Nephron progenitor cell (in vitro differentiated cells): Measurements from ENCODE around the gene CDC20.

Experiments
- DNase-seq: peaks from one replicate; pipeline ENCODE4 v3.0.0; 2021
- H3K27ac Mint-ChIP-seq: 2 replicates; pipeline ENCODE4 v1.8.0; 2021; ENCODE audit warnings: mild to moderate bottlenecking, moderate library complexity, mixed read lengths
- H3K27me3 Mint-ChIP-seq: 2 replicates; pipeline ENCODE4 v1.8.0; 2021; ENCODE audit warnings: mild to moderate bottlenecking, low read depth, mixed read lengths; ENCODE audit not compliant: poor library complexity
- H3K36me3 Mint-ChIP-seq: 2 replicates; pipeline ENCODE4 v1.8.0; 2021; ENCODE audit warnings: low read depth, mixed read lengths
- H3K4me1 Mint-ChIP-seq: 2 replicates; pipeline ENCODE4 v1.8.0; 2021; ENCODE audit warnings: mixed read lengths
- H3K4me3 Mint-ChIP-seq: 2 replicates; pipeline ENCODE4 v1.8.0; 2021; ENCODE audit warnings: mild to moderate bottlenecking, moderate library complexity, mixed read lengths
- H3K9me3 Mint-ChIP-seq: 2 replicates; pipeline ENCODE4 v1.8.0; 2021; ENCODE audit warnings: mild to moderate bottlenecking, moderate library complexity, mixed read lengths
- CTCF ChIP-seq: fragments of 200-600 bp; sonication (generic); IDR thresholded peaks from 2 replicates; pipeline ENCODE4 v1.5.0; 2021; ENCODE audit warnings: antibody characterized with exemption

CDC20 gene

GRCh38 chr1:43344267-43344850 lies 14.4 kb upstream of the CDC20 start:
- Mint-ChIP-seq H3K27me3 (peaks cover 6% of the 10 kb centered on the region), H3K4me3 (no peak overlapping the region), H3K4me1 (peaks cover 12% of the 10 kb centered on the region), H3K9me3 (no peaks in the 10 kb centered on the region), H3K27ac (no peak overlapping the region), H3K36me3 (no peaks in the 10 kb centered on the region)
- no peak for DNase-seq
- TF ChIP-seq CTCF: no peak

GRCh38 chr1:43345120-43345519 lies 13.7 kb upstream of the CDC20 start:
- H3K9me3 Mint-ChIP-seq: no peaks in the 10 kb centered on the region
- no peak overlapping the region for H3K27ac Mint-ChIP-seq
- peaks cover 20% of the 10 kb centered on the region for H3K4me1 Mint-ChIP-seq
- no peaks in the 10 kb centered on the region for H3K36me3 Mint-ChIP-seq
- TF ChIP-seq CTCF: no peak
- DNase-seq: no peak
- H3K27me3 Mint-ChIP-seq: peaks cover 6% of the 10 kb centered on the region
- no peak overlapping the region for H3K4me3 Mint-ChIP-seq

- Mint-ChIP-seq H3K4me3 (no peak overlapping the region), H3K27ac (no peak overlapping the region), H3K36me3 (no peaks in the 10 kb centered on the region), H3K27me3 (peaks cover 10% of the 10 kb centered on the region), H3K9me3 (no peaks in the 10 kb centered on the region), H3K4me1 (peaks cover 28% of the 10 kb centered on the region)
- TF ChIP-seq CTCF: no peak
- DNase-seq: no peak
These were observed 12.1 kb upstream of the CDC20 start for GRCh38 chr1:43346636-43347035.

- Mint-ChIP-seq H3K9me3 (no peaks in the 10 kb centered on the region), H3K36me3 (no peaks in the 10 kb centered on the region), H3K27ac (no peak overlapping the region), H3K4me1 (peaks cover 41% of the 10 kb centered on the region), H3K4me3 (peak overlapping the region; percentile 79), H3K27me3 (peaks cover 10% of the 10 kb centered on the region)
- TF ChIP-seq CTCF: no peak
- DNase-seq: no peak
These were observed 10.4 kb upstream of the CDC20 start for GRCh38 chr1:43348343-43348808.

- Mint-ChIP-seq H3K27me3 (peaks cover 10% of the 10 kb centered on the region), H3K4me3 (peak overlapping the region; percentile 84), H3K36me3 (no peaks in the 10 kb centered on the region), H3K9me3 (no peaks in the 10 kb centered on the region), H3K27ac (peak overlapping the region; percentile 100), H3K4me1 (peaks cover 41% of the 10 kb centered on the region)
- no peak for TF ChIP-seq CTCF
- DNase-seq: peak; percentile 97
These were observed 9.8 kb upstream of the CDC20 start for GRCh38 chr1:43348809-43349593.
